HG02981 (cell line): ENCODE data around the gene HSPA14.
"Not testable (repeated sequence)": the region's sequence is repeated elsewhere in the genome, so short reads cannot be mapped to it uniquely, and the experiment has no call there.

ENCODE experiments used
- ATAC-seq: cut with Tn5 transposase; IDR thresholded peaks from one replicate; pipeline ENCODE4 v1.9.1; 2021; ENCODE audit warnings: mild to moderate bottlenecking, moderate library complexity; ENCODE audit not compliant: unreplicated experiment

The HSPA14 gene

GRCh38 chr10:14837757-14838581 lies at the start of gene HSPA14, which contains the start of the genes CDNF and MSANTD7:
Gene HSPA14 (plus strand): TSS chr10:14838306. CDS start chr10:14838403, 97 bp downstream.
Gene CDNF (minus strand): TSS chr10:14838037. CDS start chr10:14837946, 91 bp downstream.
Gene MSANTD7 (plus strand): TSS chr10:14838306. CDS start chr10:14842285, 3,979 bp downstream.
- peak; percentile 88 for ATAC-seq

GRCh38 chr10:14798636-14799035 lies 39.5 kb upstream of the HSPA14 start:
- no peak for ATAC-seq

GRCh38 chr10:14800397-14800796 lies 37.7 kb upstream of the HSPA14 start:
- ATAC-seq = no peak

- ATAC-seq = no peak
These were observed 36.4 kb upstream of the HSPA14 start for GRCh38 chr10:14801723-14802122.

- peak; percentile 53 for ATAC-seq
These were observed 34.3 kb upstream of the HSPA14 start for GRCh38 chr10:14803827-14804226.

- no peak for ATAC-seq
These were observed 31.8 kb upstream of the HSPA14 start for GRCh38 chr10:14806318-14806717.

GRCh38 chr10:14810969-14811953 lies 26.8 kb upstream of the HSPA14 start:
- ATAC-seq = no peak

GRCh38 chr10:14812271-14812670 lies 25.8 kb upstream of the HSPA14 start:
- ATAC-seq = no peak

- no peak for ATAC-seq
These were observed 22.4 kb upstream of the HSPA14 start for GRCh38 chr10:14815681-14816080.

- ATAC-seq = not testable (repeated sequence)
These were observed 21.4 kb upstream of the HSPA14 start for GRCh38 chr10:14816717-14817116.

GRCh38 chr10:14820010-14820774 lies 17.9 kb upstream of the HSPA14 start:
- ATAC-seq = no peak

GRCh38 chr10:14820775-14821154 lies 17.3 kb upstream of the HSPA14 start:
- ATAC-seq = no peak

GRCh38 chr10:14821635-14822375 lies 16.3 kb upstream of the HSPA14 start:
- ATAC-seq = no peak

GRCh38 chr10:14822879-14823755 lies 15.0 kb upstream of the HSPA14 start:
- no peak for ATAC-seq

GRCh38 chr10:14823966-14824365 lies 14.1 kb upstream of the HSPA14 start:
- no peak for ATAC-seq

GRCh38 chr10:14826076-14826829 lies 11.9 kb upstream of the HSPA14 start:
- ATAC-seq = no peak

- ATAC-seq = no peak
These were observed 5.0 kb upstream of the HSPA14 start for GRCh38 chr10:14833106-14833505.

GRCh38 chr10:14836208-14836607 lies 1.9 kb upstream of the HSPA14 start:
- no peak for ATAC-seq
